H9 (cell line): Measurements from ENCODE around the gene AGXT. TPM values are rescaled to one million over a fixed set of nuclear protein-coding genes. Genes with fewer than 3 reads are reported as not detected.

ENCODE experiments used
- DNase-seq: peaks from one replicate; pipeline ENCODE4 v3.0.0-alpha.2; 2017
- H2AFZ ChIP-seq: one replicate; pipeline ENCODE4 v1.6.1; 2013; ENCODE audit warnings: mild to moderate bottlenecking, low read length, control low read depth, moderate library complexity
- H2AK5ac ChIP-seq: 2 replicates; pipeline ENCODE4 v1.6.1; 2013; ENCODE audit warnings: low read length, control low read depth, mixed read lengths; ENCODE audit not compliant: insufficient read length
- H2BK120ac ChIP-seq: one replicate; pipeline ENCODE4 v1.6.1; 2013; ENCODE audit warnings: low read depth, mild to moderate bottlenecking, low read length, control low read depth, inconsistent platforms; ENCODE audit not compliant: poor library complexity, severe bottlenecking
- H2BK12ac ChIP-seq: 2 replicates; pipeline ENCODE4 v1.6.1; 2013; ENCODE audit warnings: low read length, control low read depth, mixed read lengths, low read depth; ENCODE audit not compliant: insufficient read length
- H2BK15ac ChIP-seq: 2 replicates; pipeline ENCODE4 v1.6.1; 2013; ENCODE audit warnings: low read depth, low read length, control low read depth
- H2BK20ac ChIP-seq: one replicate; pipeline ENCODE4 v1.6.1; 2013; ENCODE audit warnings: low read depth, mild to moderate bottlenecking, low read length, control low read depth, inconsistent platforms; ENCODE audit not compliant: poor library complexity, severe bottlenecking
- H2BK5ac ChIP-seq: 2 replicates; pipeline ENCODE4 v1.6.1; 2013; ENCODE audit warnings: low read length, control low read depth, mixed read lengths; ENCODE audit not compliant: insufficient read length
- H3K14ac ChIP-seq: 2 replicates; pipeline ENCODE4 v1.6.1; 2013; ENCODE audit warnings: low read length, control low read depth; ENCODE audit not compliant: insufficient read depth
- H3K18ac ChIP-seq: 2 replicates; pipeline ENCODE4 v1.6.1; 2013; ENCODE audit warnings: low read depth, mild to moderate bottlenecking, mixed read lengths, low read length, control low read depth; ENCODE audit not compliant: insufficient read length
- H3K23ac ChIP-seq: 2 replicates; pipeline ENCODE4 v1.6.1; 2013; ENCODE audit warnings: low read length, control low read depth, mixed read lengths, low read depth; ENCODE audit not compliant: insufficient read length
- H3K23me2 ChIP-seq: 2 replicates; pipeline ENCODE4 v1.6.1; 2013; ENCODE audit warnings: low read depth, mild to moderate bottlenecking, mixed read lengths, low read length, control low read depth; ENCODE audit not compliant: insufficient read length, poor library complexity, severe bottlenecking
- H3K27ac ChIP-seq: 2 replicates; pipeline ENCODE4 v1.5.1; 2013; ENCODE audit warnings: low read length, control low read depth, mixed read lengths, low read depth; ENCODE audit not compliant: insufficient read length
- H3K27me3 ChIP-seq: 2 replicates; pipeline ENCODE4 v1.6.1; 2013; ENCODE audit warnings: low read length, control low read depth, inconsistent platforms; ENCODE audit not compliant: insufficient read depth
- H3K4ac ChIP-seq: 2 replicates; pipeline ENCODE4 v1.6.1; 2013; ENCODE audit warnings: low read depth, mild to moderate bottlenecking, control low read depth, inconsistent platforms, low read length, moderate library complexity
- H3K4me1 ChIP-seq: 2 replicates; pipeline ENCODE4 v1.6.1; 2013; ENCODE audit warnings: low read length, control low read depth, inconsistent platforms; ENCODE audit not compliant: insufficient read depth
- H3K4me2 ChIP-seq: 2 replicates; pipeline ENCODE4 v1.6.1; 2013; ENCODE audit warnings: low read length, control low read depth, mixed read lengths; ENCODE audit not compliant: insufficient read length, insufficient read depth
- H3K56ac ChIP-seq: 2 replicates; pipeline ENCODE4 v1.6.1; 2013; ENCODE audit warnings: low read depth, mild to moderate bottlenecking, mixed read lengths, low read length, control low read depth; ENCODE audit not compliant: insufficient read length
- H3K79me1 ChIP-seq: 2 replicates; pipeline ENCODE4 v1.6.1; 2013; ENCODE audit warnings: low read depth, mild to moderate bottlenecking, moderate library complexity, low read length, control low read depth, inconsistent platforms; ENCODE audit not compliant: insufficient read depth, poor library complexity, severe bottlenecking
- H3K79me2 ChIP-seq: 2 replicates; pipeline ENCODE4 v1.6.1; 2013; ENCODE audit warnings: low read length, control low read depth, inconsistent platforms; ENCODE audit not compliant: insufficient read depth
- H3K9ac ChIP-seq: 2 replicates; pipeline ENCODE4 v1.6.1; 2013; ENCODE audit warnings: low read length, control low read depth, mixed read lengths; ENCODE audit not compliant: insufficient read length; ENCODE audit errors: extremely low read depth
- H3K9me3 ChIP-seq: one replicate; pipeline ENCODE4 v1.6.1; 2013; ENCODE audit warnings: low read depth, low read length, inconsistent platforms; ENCODE audit not compliant: control insufficient read depth
- H3T11ph ChIP-seq: one replicate; pipeline ENCODE4 v1.6.1; 2013; ENCODE audit warnings: mild to moderate bottlenecking, low read length, control low read depth, inconsistent platforms
- H4K20me1 ChIP-seq: one replicate; pipeline ENCODE4 v1.6.1; 2013; ENCODE audit not compliant: control insufficient read depth, insufficient read length, insufficient read depth
- H4K5ac ChIP-seq: 2 replicates; pipeline ENCODE4 v1.6.1; 2013; ENCODE audit warnings: low read depth, mild to moderate bottlenecking, mixed read lengths, low read length, control low read depth; ENCODE audit not compliant: insufficient read length
- H4K8ac ChIP-seq: replicated peaks from 2 replicates; pipeline ENCODE4 v1.6.1; 2013; ENCODE audit warnings: low read length, control low read depth, mixed read lengths, low read depth; ENCODE audit not compliant: insufficient read length
- H4K91ac ChIP-seq: 2 replicates; pipeline ENCODE4 v1.6.1; 2013; ENCODE audit warnings: low read depth, mild to moderate bottlenecking, moderate library complexity, mixed read lengths, low read length, control low read depth; ENCODE audit not compliant: insufficient read length
- H3K27ac Mint-ChIP-seq, 3 experiments: 2 replicates in 2 of 3; 3 replicates in 1 of 3; pipeline ENCODE4 v1.8.0; 2020 to 2021; ENCODE audit warnings: mixed read lengths in 3 of 3, mild to moderate bottlenecking in 1 of 3, moderate library complexity in 1 of 3
- H3K27me3 Mint-ChIP-seq: 2 replicates; pipeline ENCODE4 v1.8.0; 2021; ENCODE audit warnings: low read depth, mild to moderate bottlenecking, moderate library complexity, mixed read lengths
- H3K36me3 Mint-ChIP-seq, 3 experiments: 2 replicates in 2 of 3; 3 replicates in 1 of 3; pipeline ENCODE4 v1.8.0; 2020 to 2021; ENCODE audit warnings: low read depth in 3 of 3, mixed read lengths in 3 of 3; ENCODE audit not compliant: insufficient read depth in 1 of 3
- H3K4me1 Mint-ChIP-seq, 2 experiments: 2 replicates each; pipeline ENCODE4 v1.8.0; 2020; ENCODE audit warnings: mixed read lengths in 2 of 2
- H3K4me3 Mint-ChIP-seq, 2 experiments: 2 replicates in 1 of 2; 3 replicates in 1 of 2; pipeline ENCODE4 v1.8.0; 2020 to 2021; ENCODE audit warnings: mild to moderate bottlenecking in 2 of 2, mixed read lengths in 2 of 2, moderate library complexity in 1 of 2
- H3K9me3 Mint-ChIP-seq, 2 experiments: 2 replicates in 1 of 2; 3 replicates in 1 of 2; pipeline ENCODE4 v1.8.0; 2020; ENCODE audit warnings: mild to moderate bottlenecking in 2 of 2, mixed read lengths in 2 of 2, moderate library complexity in 1 of 2
- CTCF ChIP-seq: fragments of 200-600 bp; sonication (generic); conservative IDR thresholded peaks from 3 replicates; pipeline ENCODE4 v1.8.0; 2021; ENCODE audit warnings: antibody characterized with exemption, mild to moderate bottlenecking
- WGBS: extraction: QIAGEN DNeasy Blood & Tissue Kit; methylation state at CpG from one replicate; pipeline ENCODE4 v1.1.7; 2013; ENCODE audit warnings: missing lambda C conversion rate, low lambda C conversion rate, mixed read lengths; ENCODE audit not compliant: insufficient read length; ENCODE audit errors: extremely low coverage; 5-methylcytosine and 5-hydroxymethylcytosine counted together
- total RNA-seq: library from RNA; stranded (reverse); gene quantifications from 2 replicates; pipeline ENCODE4 v1.2.1, GENCODE V29; 2021

Gene AGXT
- total RNA-seq, 1 experiment from 2014 or later = not detected

GRCh38 chr2:240909216-240909974 is 40.8 kb downstream of the AGXT start:
- H4K5ac ChIP-seq = no peak overlapping the region
- Mint-ChIP-seq H3K36me3 (no peaks in the 10 kb centered on the region), H3K27ac (peak overlapping the region in 1 of 3 experiments; percentile 53; a peak in 1 of 7 replicates), H3K4me3 (no peak overlapping the region), H3K9me3 (no peaks in the 10 kb centered on the region), H3K4me1 (no peaks in the 10 kb centered on the region), H3K27me3 (peaks cover 6% of the 10 kb centered on the region)
- no CpG with 5 or more reads among the region's 17 CpGs for WGBS
- H3K27me3 ChIP-seq = no peaks in the 10 kb centered on the region
- no peak overlapping the region for H2BK120ac ChIP-seq
- no peak overlapping the region for H4K8ac ChIP-seq
- no peak overlapping the region for H4K91ac ChIP-seq
- TF ChIP-seq CTCF = no peak
- H3K4ac ChIP-seq = no peak overlapping the region
- DNase-seq = no peak
- H2BK12ac ChIP-seq = no peak overlapping the region
- no peak overlapping the region for H3K9ac ChIP-seq
- no peak overlapping the region for H3K18ac ChIP-seq
- no peak overlapping the region for H3K56ac ChIP-seq
- no peak overlapping the region for H3K27ac ChIP-seq
- no peaks in the 10 kb centered on the region for H3K79me1 ChIP-seq
- no peak overlapping the region for H2AFZ ChIP-seq
- H3K4me1 ChIP-seq = no peaks in the 10 kb centered on the region
- H3K14ac ChIP-seq = no peak overlapping the region
- no peaks in the 10 kb centered on the region for H3K9me3 ChIP-seq
- H2BK5ac ChIP-seq = no peak overlapping the region
- H2AK5ac ChIP-seq = no peak overlapping the region
- H2BK20ac ChIP-seq = no peak overlapping the region
- H3K23ac ChIP-seq = no peak overlapping the region
- no peaks in the 10 kb centered on the region for H3K79me2 ChIP-seq
- no peaks in the 10 kb centered on the region for H3K23me2 ChIP-seq
- no peaks in the 10 kb centered on the region for H4K20me1 ChIP-seq
- no peak overlapping the region for H3T11ph ChIP-seq
- no peak overlapping the region for H2BK15ac ChIP-seq
- no peak overlapping the region for H3K4me2 ChIP-seq
